SK-N-MC (cell line): Measurements from ENCODE around the gene CSAG3.
"Not testable (repeated sequence)": the region's sequence is repeated elsewhere in the genome, so short reads cannot be mapped to it uniquely, and the experiment has no call there.

Experiments
- DNase-seq: peaks from one replicate; pipeline ENCODE4 v3.0.0-alpha.2; 2011; ENCODE audit warnings: low read depth, low spot score
- H3K27ac ChIP-seq: fragments of 200-600 bp; sonication (generic); 2 replicates; pipeline ENCODE4 v1.5.1; 2016; ENCODE audit warnings: mixed run types
- H3K36me3 ChIP-seq: fragments of 200-600 bp; sonication (generic); 2 replicates; pipeline ENCODE4 v1.6.1; 2017; ENCODE audit warnings: antibody characterized with exemption, low read length, mixed read lengths; ENCODE audit not compliant: insufficient read depth
- H3K4me3 ChIP-seq: fragments of 200-600 bp; sonication (generic); 2 replicates; pipeline ENCODE4 v1.5.1; 2016
- H3K9ac ChIP-seq: fragments of 200-600 bp; sonication (generic); 2 replicates; pipeline ENCODE4 v1.8.0; 2017; ENCODE audit warnings: mixed run types, mixed read lengths; ENCODE audit not compliant: insufficient read length
- H3K9me3 ChIP-seq: fragments of 200-600 bp; sonication (generic); 2 replicates; pipeline ENCODE4 v1.6.1; 2017; ENCODE audit warnings: low read depth, mild to moderate bottlenecking, antibody characterized with exemption, low read length, moderate library complexity, mixed read lengths
- EZH2 ChIP-seq: fragments of 200-600 bp; sonication (generic); IDR thresholded peaks from one replicate; pipeline ENCODE4 v1.6.1; 2017; ENCODE audit warnings: antibody characterized with exemption
- FOXP2 ChIP-seq: optimal IDR thresholded peaks from 2 replicates; pipeline ENCODE3; 2011; ENCODE audit warnings: mild to moderate bottlenecking, moderate library complexity; ENCODE audit not compliant: insufficient read depth; ENCODE audit errors: extremely low read length, control extremely low read depth
- POLR2AphosphoS5 ChIP-seq: IDR thresholded peaks from 2 replicates; pipeline ENCODE4 v1.6.1; 2012; ENCODE audit warnings: mild to moderate bottlenecking, low read depth, low read length, borderline replicate concordance

The CSAG3 gene

DNA sequence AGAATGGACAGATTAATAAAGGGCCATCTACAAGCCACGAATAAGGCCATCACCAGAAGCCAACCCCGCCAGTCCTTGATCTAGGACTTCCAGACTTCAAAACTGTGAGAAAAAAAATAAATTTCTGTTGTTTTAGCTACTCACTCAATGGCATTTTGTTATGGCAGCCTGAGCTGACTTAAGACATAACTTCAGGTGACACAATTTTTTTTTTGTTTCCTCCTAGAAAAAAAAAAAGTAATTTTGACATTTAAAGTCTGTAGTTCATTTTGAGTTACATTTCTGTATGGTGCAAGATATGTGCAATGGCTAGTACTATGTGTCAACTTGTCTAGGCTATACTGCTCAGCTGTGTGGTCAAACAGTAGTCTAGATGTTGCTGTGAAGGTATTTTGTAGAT lies at the start of gene CSAG3:
TSS of gene CSAG3 (plus strand) at position 301 of the 400 bp plus-strand sequence.
- H3K9ac ChIP-seq, H3K4me3 ChIP-seq, DNase-seq, H3K27ac ChIP-seq, H3K36me3 ChIP-seq, H3K9me3 ChIP-seq: not testable (repeated sequence)

GRCh38 chrX:152713195-152713594 lies 45.8 kb upstream of the CSAG3 start:
- not testable (repeated sequence) for H3K36me3 ChIP-seq, DNase-seq, H3K9me3 ChIP-seq, H3K4me3 ChIP-seq, H3K9ac ChIP-seq, H3K27ac ChIP-seq

DNA sequence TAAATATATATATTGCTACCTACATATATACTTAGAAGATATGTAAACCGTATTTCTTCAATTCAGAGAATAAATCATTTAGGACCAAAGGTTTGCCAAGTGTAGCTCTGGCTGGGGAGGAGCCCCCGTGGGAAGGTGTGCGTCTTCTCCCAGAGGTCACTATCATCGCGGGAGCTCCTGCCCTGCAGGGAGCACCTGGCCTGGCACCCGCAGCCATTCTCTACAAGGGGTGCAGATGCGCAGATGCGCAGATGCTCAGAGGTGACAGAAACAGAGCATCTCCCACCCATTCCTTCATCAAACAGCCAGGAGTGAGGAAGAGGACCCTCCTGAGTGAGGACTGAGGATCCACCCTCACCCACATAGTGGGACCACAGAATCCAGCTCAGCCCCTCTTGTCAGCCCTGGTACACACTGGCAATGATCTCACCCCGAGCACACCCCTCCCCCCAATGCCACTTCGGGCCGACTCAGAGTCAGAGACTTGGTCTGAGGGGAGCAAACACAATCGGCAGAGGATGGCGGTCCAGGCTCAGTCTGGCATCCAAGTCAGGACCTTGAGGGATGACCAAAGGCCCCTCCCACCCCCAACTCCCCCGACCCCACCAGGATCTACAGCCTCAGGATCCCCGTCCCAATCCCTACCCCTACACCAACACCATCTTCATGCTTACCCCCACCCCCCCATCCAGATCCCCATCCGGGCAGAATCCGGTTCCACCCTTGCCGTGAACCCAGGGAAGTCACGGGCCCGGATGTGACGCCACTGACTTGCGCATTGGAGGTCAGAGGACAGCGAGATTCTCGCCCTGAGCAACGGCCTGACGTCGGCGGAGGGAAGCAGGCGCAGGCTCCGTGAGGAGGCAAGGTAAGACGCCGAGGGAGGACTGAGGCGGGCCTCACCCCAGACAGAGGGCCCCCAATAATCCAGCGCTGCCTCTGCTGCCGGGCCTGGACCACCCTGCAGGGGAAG lies 44.9 kb upstream of the CSAG3 start, which contains the start of gene MAGEA2B:
TSS of gene MAGEA2B (plus strand) at position 814 of the 973 bp plus-strand sequence. CDS start 2,479 bp downstream, outside the sequence.
- not testable (repeated sequence) for H3K4me3 ChIP-seq

GRCh38 chrX:152725409-152725808 lies 33.6 kb upstream of the CSAG3 start:
- H3K36me3 ChIP-seq, result no peaks in the 10 kb centered on the region
- H3K9me3 ChIP-seq, result no peaks in the 10 kb centered on the region
- no peak for DNase-seq
- no peak overlapping the region for H3K4me3 ChIP-seq
- H3K9ac ChIP-seq, result no peak overlapping the region
- no peak for TF ChIP-seq FOXP2
- TF ChIP-seq POLR2AphosphoS5, result no peak
- TF ChIP-seq EZH2, result no peak
- no peak overlapping the region for H3K27ac ChIP-seq

More for the DNA sequence above, 44.9 kb upstream of the CSAG3 start, which contains the start of gene MAGEA2B:
- H3K27ac ChIP-seq, H3K9ac ChIP-seq, H3K9me3 ChIP-seq, H3K36me3 ChIP-seq, DNase-seq: not testable (repeated sequence)

- no peaks in the 10 kb centered on the region for H3K36me3 ChIP-seq
- H3K9me3 ChIP-seq, result no peaks in the 10 kb centered on the region
- TF ChIP-seq FOXP2, result no peak
- no peak within 1 kb of the TSS for H3K4me3 ChIP-seq
- DNase-seq, result no peak
- H3K27ac ChIP-seq, result no peak within 1 kb of the TSS
- H3K9ac ChIP-seq, result no peak within 1 kb of the TSS
These were observed 25.6 kb upstream of the CSAG3 start, which contains the start of the genes CSAG1 and MAGEA12 for GRCh38 chrX:152733261-152733975. Gene CSAG1 (minus strand): TSS chrX:152733721. CDS start chrX:152732460, 1,261 bp downstream. Gene MAGEA12 (plus strand): TSS chrX:152733757. CDS start chrX:152736162, 2,405 bp downstream.

- not testable (repeated sequence) for H3K4me3 ChIP-seq, H3K9ac ChIP-seq, DNase-seq, H3K9me3 ChIP-seq, H3K27ac ChIP-seq, H3K36me3 ChIP-seq
These were observed 24.7 kb upstream of the CSAG3 start for GRCh38 chrX:152734143-152734858.

DNA sequence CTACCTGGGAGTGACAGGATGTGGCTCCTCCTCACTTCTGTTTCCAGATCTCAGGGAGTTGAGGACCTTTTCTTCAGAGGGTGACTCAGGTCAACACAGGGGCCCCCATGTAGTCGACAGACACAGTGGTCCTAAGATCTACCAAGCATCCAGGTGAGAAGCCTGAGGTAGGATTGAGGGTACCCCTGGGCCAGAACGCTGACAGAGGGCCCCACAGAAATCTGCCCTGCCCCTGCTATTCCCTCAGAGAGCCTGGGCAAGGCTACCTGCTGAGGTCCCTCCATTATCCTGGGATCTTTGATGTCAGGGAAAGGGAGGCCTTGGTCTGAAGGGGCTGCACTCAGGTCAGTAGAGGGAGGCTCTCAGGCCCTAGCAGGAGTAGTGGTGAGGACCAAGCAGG lies 23.9 kb upstream of the CSAG3 start:
- no peaks in the 10 kb centered on the region for H3K36me3 ChIP-seq

GRCh38 chrX:152735860-152736511 lies 23.0 kb upstream of the CSAG3 start:
- H3K27ac ChIP-seq, result no peak overlapping the region
- TF ChIP-seq EZH2 (no peak), POLR2AphosphoS5 (no peak)
- no peak overlapping the region for H3K4me3 ChIP-seq
- no peak for DNase-seq
- H3K9ac ChIP-seq, result no peak overlapping the region
- no peaks in the 10 kb centered on the region for H3K36me3 ChIP-seq
- H3K9me3 ChIP-seq, result no peaks in the 10 kb centered on the region

More for the DNA sequence above, 23.9 kb upstream of the CSAG3 start:
- TF ChIP-seq EZH2, result no peak
- TF ChIP-seq FOXP2, result no peak
- TF ChIP-seq POLR2AphosphoS5, result no peak
- Histone ChIP-seq H3K9me3 (no peaks in the 10 kb centered on the region), H3K4me3 (no peak overlapping the region), H3K9ac (no peak overlapping the region), H3K27ac (no peak overlapping the region)
- DNase-seq, result no peak

- DNase-seq, H3K4me3 ChIP-seq, H3K27ac ChIP-seq, H3K36me3 ChIP-seq, H3K9me3 ChIP-seq, H3K9ac ChIP-seq: not testable (repeated sequence)
These were observed 22.5 kb upstream of the CSAG3 start for GRCh38 chrX:152736528-152736927.
